ENCODE measurements around the gene DUSP22. TPM values are rescaled to one million over a fixed set of nuclear protein-coding genes. Genes with fewer than 3 reads are reported as not detected.

DUSP22 gene
- total and polyA plus RNA-seq, 2 experiments from 2014 or later = 12.8 to 36.8 TPM

DNA sequence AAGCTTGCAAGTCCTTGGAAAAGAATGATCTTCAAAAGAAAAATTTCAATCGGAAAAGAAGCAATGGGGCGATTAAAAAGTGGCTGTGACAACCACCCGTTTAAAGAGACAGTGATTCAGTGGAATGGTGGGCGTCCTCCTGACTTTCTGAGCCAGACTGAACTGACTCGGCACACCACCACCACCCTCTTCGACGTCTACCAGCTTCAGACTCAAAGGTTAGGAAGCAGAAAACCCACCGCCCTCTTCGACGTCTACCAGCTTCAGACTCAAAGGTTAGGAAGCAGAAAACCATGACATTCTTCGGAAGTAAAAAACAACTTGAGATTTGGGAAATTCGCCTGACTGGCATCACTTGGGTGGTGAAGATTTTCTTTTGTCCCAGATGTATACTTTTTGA, 71.0 kb downstream of the DUSP22 start:
- ATAC-seq = no peak

DNA sequence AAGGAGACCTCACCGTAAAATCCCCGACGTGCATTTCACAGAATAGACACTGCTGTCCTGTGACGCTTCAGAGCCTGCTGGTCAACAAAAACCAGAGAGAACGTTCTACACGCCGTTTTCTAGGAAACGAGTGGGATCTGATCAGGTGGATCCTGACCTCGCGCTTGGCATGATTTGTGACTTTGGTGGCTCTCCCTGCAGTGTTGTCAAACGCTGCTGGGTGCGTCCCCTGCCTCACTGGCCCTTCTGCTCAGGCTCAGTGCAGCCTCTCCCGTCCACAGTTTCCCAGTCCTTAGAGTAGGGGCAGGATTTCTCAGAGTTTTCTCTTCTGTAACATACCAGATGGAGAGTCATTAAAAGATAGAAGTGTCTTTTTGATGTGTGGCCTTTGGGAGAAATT, 71.6 kb downstream of the DUSP22 start:
- H3K4me1 ChIP-seq (ENCODE audit: insufficient read depth) = peaks cover 9% of the 10 kb centered on the region; the same call in 1 of the 2 replicates
- H3K27me3 ChIP-seq (ENCODE audit: insufficient read depth) = no peaks in the 10 kb centered on the region
- H3K36me3 ChIP-seq (ENCODE audit: insufficient read depth) = peaks cover 30% of the 10 kb centered on the region
- 0 out of 2 replicates have a peak, but pooled peaks cover 5% of the 10 kb centered on the region for H3F3A ChIP-seq (replicated peaks; ENCODE audit: low read depth)
- no peak overlapping the region for H3K27ac ChIP-seq (ENCODE audit: low read depth)
- H2AFZ ChIP-seq = no peak overlapping the region
- Mint-ChIP-seq H3K27ac (no peak overlapping the region), H3K4me1 (peaks cover 9% of the 10 kb centered on the region; the same call in 2 of the 3 replicates), H3K27me3 (ENCODE audit: insufficient read depth, low read depth, poor library complexity) (peaks cover 9% of the 10 kb centered on the region), H3K36me3 (ENCODE audit: low read depth) (peaks cover 46% of the 10 kb centered on the region), H3K9me3 (peaks cover 98% of the 10 kb centered on the region), H3K4me3 (no peak overlapping the region)
- ATAC-seq (no peak), DNase-seq (ENCODE audit: low spot score) (no peak)
- no peak overlapping the region for H3K4me3 ChIP-seq
- H3K79me2 ChIP-seq (replicated peaks; ENCODE audit: insufficient read depth) = no peaks in the 10 kb centered on the region
- H4K20me1 ChIP-seq (replicated peaks; ENCODE audit: insufficient read depth) = no peaks in the 10 kb centered on the region
- H3K4me2 ChIP-seq = no peak overlapping the region
- H3K9me2 ChIP-seq (ENCODE audit: insufficient read depth) = 0 out of 2 replicates have a peak, but pooled peaks cover 6% of the 10 kb centered on the region
- TF ChIP-seq EZH2phosphoT487 (IDR thresholded peaks at IDR 0.05; ENCODE audit: unreplicated experiment) = no peak
- no peak for TF ChIP-seq ZNF114 (CRISPR knock-in tag; IDR thresholded peaks at IDR 0.05)
- TF ChIP-seq POLR2AphosphoS5 (IDR thresholded peaks at IDR 0.05; ENCODE audit: low read depth) = no peak
- TF ChIP-seq NANOG (IDR thresholded peaks at IDR 0.05; ENCODE audit: borderline replicate concordance) = no peak
- TF ChIP-seq, protein P1, sequence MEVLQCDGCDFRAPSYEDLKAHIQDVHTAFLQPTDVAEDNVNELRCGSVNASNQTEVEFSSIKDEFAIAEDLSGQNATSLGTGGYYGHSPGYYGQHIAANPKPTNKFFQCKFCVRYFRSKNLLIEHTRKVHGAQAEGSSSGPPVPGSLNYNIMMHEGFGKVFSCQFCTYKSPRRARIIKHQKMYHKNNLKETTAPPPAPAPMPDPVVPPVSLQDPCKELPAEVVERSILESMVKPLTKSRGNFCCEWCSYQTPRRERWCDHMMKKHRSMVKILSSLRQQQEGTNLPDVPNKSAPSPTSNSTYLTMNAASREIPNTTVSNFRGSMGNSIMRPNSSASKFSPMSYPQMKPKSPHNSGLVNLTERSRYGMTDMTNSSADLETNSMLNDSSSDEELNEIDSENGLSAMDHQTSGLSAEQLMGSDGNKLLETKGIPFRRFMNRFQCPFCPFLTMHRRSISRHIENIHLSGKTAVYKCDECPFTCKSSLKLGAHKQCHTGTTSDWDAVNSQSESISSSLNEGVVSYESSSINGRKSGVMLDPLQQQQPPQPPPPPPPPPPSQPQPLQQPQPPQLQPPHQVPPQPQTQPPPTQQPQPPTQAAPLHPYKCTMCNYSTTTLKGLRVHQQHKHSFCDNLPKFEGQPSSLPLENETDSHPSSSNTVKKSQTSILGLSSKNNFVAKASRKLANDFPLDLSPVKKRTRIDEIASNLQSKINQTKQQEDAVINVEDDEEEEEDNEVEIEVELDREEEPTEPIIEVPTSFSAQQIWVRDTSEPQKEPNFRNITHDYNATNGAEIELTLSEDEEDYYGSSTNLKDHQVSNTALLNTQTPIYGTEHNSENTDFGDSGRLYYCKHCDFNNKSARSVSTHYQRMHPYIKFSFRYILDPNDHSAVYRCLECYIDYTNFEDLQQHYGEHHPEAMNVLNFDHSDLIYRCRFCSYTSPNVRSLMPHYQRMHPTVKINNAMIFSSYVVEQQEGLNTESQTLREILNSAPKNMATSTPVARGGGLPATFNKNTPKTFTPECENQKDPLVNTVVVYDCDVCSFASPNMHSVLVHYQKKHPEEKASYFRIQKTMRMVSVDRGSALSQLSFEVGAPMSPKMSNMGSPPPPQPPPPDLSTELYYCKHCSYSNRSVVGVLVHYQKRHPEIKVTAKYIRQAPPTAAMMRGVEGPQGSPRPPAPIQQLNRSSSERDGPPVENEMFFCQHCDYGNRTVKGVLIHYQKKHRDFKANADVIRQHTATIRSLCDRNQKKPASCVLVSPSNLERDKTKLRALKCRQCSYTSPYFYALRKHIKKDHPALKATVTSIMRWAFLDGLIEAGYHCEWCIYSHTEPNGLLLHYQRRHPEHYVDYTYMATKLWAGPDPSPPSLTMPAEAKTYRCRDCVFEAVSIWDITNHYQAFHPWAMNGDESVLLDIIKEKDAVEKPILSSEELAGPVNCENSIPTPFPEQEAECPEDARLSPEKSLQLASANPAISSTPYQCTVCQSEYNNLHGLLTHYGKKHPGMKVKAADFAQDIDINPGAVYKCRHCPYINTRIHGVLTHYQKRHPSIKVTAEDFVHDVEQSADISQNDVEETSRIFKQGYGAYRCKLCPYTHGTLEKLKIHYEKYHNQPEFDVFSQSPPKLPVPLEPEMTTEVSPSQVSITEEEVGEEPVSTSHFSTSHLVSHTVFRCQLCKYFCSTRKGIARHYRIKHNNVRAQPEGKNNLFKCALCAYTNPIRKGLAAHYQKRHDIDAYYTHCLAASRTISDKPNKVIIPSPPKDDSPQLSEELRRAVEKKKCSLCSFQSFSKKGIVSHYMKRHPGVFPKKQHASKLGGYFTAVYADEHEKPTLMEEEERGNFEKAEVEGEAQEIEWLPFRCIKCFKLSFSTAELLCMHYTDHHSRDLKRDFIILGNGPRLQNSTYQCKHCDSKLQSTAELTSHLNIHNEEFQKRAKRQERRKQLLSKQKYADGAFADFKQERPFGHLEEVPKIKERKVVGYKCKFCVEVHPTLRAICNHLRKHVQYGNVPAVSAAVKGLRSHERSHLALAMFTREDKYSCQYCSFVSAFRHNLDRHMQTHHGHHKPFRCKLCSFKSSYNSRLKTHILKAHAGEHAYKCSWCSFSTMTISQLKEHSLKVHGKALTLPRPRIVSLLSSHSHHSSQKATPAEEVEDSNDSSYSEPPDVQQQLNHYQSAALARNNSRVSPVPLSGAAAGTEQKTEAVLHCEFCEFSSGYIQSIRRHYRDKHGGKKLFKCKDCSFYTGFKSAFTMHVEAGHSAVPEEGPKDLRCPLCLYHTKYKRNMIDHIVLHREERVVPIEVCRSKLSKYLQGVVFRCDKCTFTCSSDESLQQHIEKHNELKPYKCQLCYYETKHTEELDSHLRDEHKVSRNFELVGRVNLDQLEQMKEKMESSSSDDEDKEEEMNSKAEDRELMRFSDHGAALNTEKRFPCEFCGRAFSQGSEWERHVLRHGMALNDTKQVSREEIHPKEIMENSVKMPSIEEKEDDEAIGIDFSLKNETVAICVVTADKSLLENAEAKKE (CRISPR knock-in tag; IDR thresholded peaks at IDR 0.05) = no peak
- no peak for TF ChIP-seq CTCF (conservative IDR thresholded peaks at IDR 0.05; ENCODE audit: low read depth in 2 of 2)
- TF ChIP-seq, protein P2, sequence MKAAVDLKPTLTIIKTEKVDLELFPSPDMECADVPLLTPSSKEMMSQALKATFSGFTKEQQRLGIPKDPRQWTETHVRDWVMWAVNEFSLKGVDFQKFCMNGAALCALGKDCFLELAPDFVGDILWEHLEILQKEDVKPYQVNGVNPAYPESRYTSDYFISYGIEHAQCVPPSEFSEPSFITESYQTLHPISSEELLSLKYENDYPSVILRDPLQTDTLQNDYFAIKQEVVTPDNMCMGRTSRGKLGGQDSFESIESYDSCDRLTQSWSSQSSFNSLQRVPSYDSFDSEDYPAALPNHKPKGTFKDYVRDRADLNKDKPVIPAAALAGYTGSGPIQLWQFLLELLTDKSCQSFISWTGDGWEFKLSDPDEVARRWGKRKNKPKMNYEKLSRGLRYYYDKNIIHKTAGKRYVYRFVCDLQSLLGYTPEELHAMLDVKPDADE (IDR thresholded peaks at IDR 0.05) = no peak
- TF ChIP-seq STAT1 (IDR thresholded peaks at IDR 0.05; ENCODE audit: unreplicated experiment) = no peak
- TF ChIP-seq, protein P3, sequence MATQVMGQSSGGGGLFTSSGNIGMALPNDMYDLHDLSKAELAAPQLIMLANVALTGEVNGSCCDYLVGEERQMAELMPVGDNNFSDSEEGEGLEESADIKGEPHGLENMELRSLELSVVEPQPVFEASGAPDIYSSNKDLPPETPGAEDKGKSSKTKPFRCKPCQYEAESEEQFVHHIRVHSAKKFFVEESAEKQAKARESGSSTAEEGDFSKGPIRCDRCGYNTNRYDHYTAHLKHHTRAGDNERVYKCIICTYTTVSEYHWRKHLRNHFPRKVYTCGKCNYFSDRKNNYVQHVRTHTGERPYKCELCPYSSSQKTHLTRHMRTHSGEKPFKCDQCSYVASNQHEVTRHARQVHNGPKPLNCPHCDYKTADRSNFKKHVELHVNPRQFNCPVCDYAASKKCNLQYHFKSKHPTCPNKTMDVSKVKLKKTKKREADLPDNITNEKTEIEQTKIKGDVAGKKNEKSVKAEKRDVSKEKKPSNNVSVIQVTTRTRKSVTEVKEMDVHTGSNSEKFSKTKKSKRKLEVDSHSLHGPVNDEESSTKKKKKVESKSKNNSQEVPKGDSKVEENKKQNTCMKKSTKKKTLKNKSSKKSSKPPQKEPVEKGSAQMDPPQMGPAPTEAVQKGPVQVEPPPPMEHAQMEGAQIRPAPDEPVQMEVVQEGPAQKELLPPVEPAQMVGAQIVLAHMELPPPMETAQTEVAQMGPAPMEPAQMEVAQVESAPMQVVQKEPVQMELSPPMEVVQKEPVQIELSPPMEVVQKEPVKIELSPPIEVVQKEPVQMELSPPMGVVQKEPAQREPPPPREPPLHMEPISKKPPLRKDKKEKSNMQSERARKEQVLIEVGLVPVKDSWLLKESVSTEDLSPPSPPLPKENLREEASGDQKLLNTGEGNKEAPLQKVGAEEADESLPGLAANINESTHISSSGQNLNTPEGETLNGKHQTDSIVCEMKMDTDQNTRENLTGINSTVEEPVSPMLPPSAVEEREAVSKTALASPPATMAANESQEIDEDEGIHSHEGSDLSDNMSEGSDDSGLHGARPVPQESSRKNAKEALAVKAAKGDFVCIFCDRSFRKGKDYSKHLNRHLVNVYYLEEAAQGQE (IDR thresholded peaks at IDR 0.05; ENCODE audit: unreplicated experiment) = no peak

More for the DNA sequence above, 71.0 kb downstream of the DUSP22 start:
- Mint-ChIP-seq H3K36me3 (ENCODE audit: low read depth) (peaks cover 48% of the 10 kb centered on the region), H3K9me3 (peaks cover 98% of the 10 kb centered on the region), H3K4me3 (no peak overlapping the region), H3K27me3 (ENCODE audit: insufficient read depth, low read depth, poor library complexity) (peaks cover 10% of the 10 kb centered on the region), H3K27ac (no peak overlapping the region), H3K4me1 (peaks cover 9% of the 10 kb centered on the region; the same call in 2 of the 3 replicates)
- no peaks in the 10 kb centered on the region for H3K27me3 ChIP-seq (ENCODE audit: insufficient read depth)
- DNase-seq (ENCODE audit: low spot score) = no peak
- no peaks in the 10 kb centered on the region for H3K79me2 ChIP-seq (replicated peaks; ENCODE audit: insufficient read depth)
- no peak for TF ChIP-seq STAT1 (IDR thresholded peaks at IDR 0.05; ENCODE audit: unreplicated experiment)
- H3K9me2 ChIP-seq (ENCODE audit: insufficient read depth) = 0 out of 2 replicates have a peak, but pooled peaks cover 6% of the 10 kb centered on the region
- no peaks in the 10 kb centered on the region for H4K20me1 ChIP-seq (replicated peaks; ENCODE audit: insufficient read depth)
- H3F3A ChIP-seq (replicated peaks; ENCODE audit: low read depth) = 0 out of 2 replicates have a peak, but pooled peaks cover 5% of the 10 kb centered on the region
- no peak overlapping the region for H3K4me2 ChIP-seq
- H3K36me3 ChIP-seq (ENCODE audit: insufficient read depth) = peaks cover 30% of the 10 kb centered on the region
- H2AFZ ChIP-seq = no peak overlapping the region
- H3K4me1 ChIP-seq (ENCODE audit: insufficient read depth) = peaks cover 9% of the 10 kb centered on the region; the same call in 1 of the 2 replicates
- no peak overlapping the region for H3K4me3 ChIP-seq
- no peak overlapping the region for H3K27ac ChIP-seq (ENCODE audit: low read depth)
